SK-N-SH (cell line): ENCODE measurements around the gene NCKAP5. TPM values are rescaled to one million over a fixed set of nuclear protein-coding genes. Genes with fewer than 3 reads are reported as not detected.

Source experiments
- CTCF ChIA-PET: fragments of 300-600, 350-600 bp; formaldehyde crosslinking; extraction: SDS; loops from one replicate; lab custom pipeline; 2021; lab: Yijun Ruan, JAX
- POLR2A ChIA-PET: fragments of 350-600 bp; sonication (Branson Sonifier 250); formaldehyde crosslinking; extraction: SDS; loops from one replicate; lab custom pipeline; 2020; ENCODE audit warnings: antibody characterized with exemption, inconsistent platforms; lab: Yijun Ruan, JAX
- DNase-seq: peaks from one replicate; pipeline ENCODE4 v3.0.0; 2012
- H2AFZ ChIP-seq: fragments of 200-600 bp; sonication (generic); 2 replicates; pipeline ENCODE4 v1.8.1; 2016; ENCODE audit warnings: antibody characterized with exemption, mild to moderate bottlenecking, low read depth
- H3F3A ChIP-seq: fragments of 200-600 bp; sonication (generic); replicated peaks from 2 replicates; pipeline ENCODE3; 2016; ENCODE audit warnings: antibody characterized with exemption, mild to moderate bottlenecking; ENCODE audit not compliant: insufficient read depth
- H3K27ac ChIP-seq, 2 experiments: fragments of 200-500 bp in 1 of 2; fragments of 200-600 bp in 1 of 2; sonication (Bioruptor generic) in 1 of 2; sonication (generic), shearing (Covaris generic) in 1 of 2; 2 replicates each; pipeline versions ENCODE4 v1.5.1 to v1.6.1; 2014 to 2016; ENCODE audit warnings: low read depth in 2 of 2, inconsistent platforms in 1 of 2, low read length in 1 of 2, mild to moderate bottlenecking in 1 of 2, mixed read lengths in 1 of 2
- H3K27me3 ChIP-seq: fragments of 200-600 bp; sonication (generic), shearing (Covaris generic); 2 replicates; pipeline ENCODE4 v1.6.1; 2016; ENCODE audit warnings: mixed run types; ENCODE audit not compliant: insufficient read depth
- H3K36me3 ChIP-seq, 2 experiments: fragments of 200-500 bp in 1 of 2; fragments of 200-600 bp in 1 of 2; sonication (Bioruptor generic) in 1 of 2; sonication (generic) in 1 of 2; replicated peaks in 1 of 2; 2 replicates each; pipeline versions ENCODE3 to v1.5.1; 2014 to 2016; ENCODE audit warnings: low read length in 1 of 2, mild to moderate bottlenecking in 1 of 2; ENCODE audit not compliant: insufficient read depth in 2 of 2, control insufficient read depth in 1 of 2
- H3K4me1 ChIP-seq, 2 experiments: fragments of 200-500 bp in 1 of 2; fragments of 200-600 bp in 1 of 2; sonication (Bioruptor generic) in 1 of 2; sonication (generic), shearing (Covaris generic) in 1 of 2; 2 replicates each; pipeline versions ENCODE4 v1.5.1 to v1.6.1; 2014 to 2016; ENCODE audit warnings: low read depth in 1 of 2, low read length in 1 of 2, mixed run types in 1 of 2; ENCODE audit not compliant: insufficient read depth in 2 of 2, control insufficient read depth in 1 of 2
- H3K4me2 ChIP-seq: fragments of 200-600 bp; sonication (generic), shearing (Covaris generic); 2 replicates; pipeline ENCODE4 v1.6.1; 2017; ENCODE audit warnings: mixed run types
- H3K4me3 ChIP-seq, 2 experiments: fragments of 200-500 bp in 1 of 2; fragments of 200-600 bp in 1 of 2; sonication (Bioruptor generic) in 1 of 2; sonication (generic), shearing (Covaris generic) in 1 of 2; 2 replicates each; pipeline versions ENCODE4 v1.5.1 to v1.8.1; 2014 to 2016; ENCODE audit warnings: low read depth in 2 of 2, inconsistent platforms in 1 of 2, low read length in 1 of 2, mild to moderate bottlenecking in 1 of 2, mixed read lengths in 1 of 2, moderate library complexity in 1 of 2
- H3K79me2 ChIP-seq: fragments of 200-600 bp; sonication (generic); 2 replicates; pipeline ENCODE4 v1.8.1; 2017; ENCODE audit warnings: mild to moderate bottlenecking; ENCODE audit not compliant: insufficient read depth
- H3K9ac ChIP-seq: fragments of 200-600 bp; sonication (generic); 2 replicates; pipeline ENCODE4 v1.6.1; 2017; ENCODE audit warnings: mixed run types
- H3K9me2 ChIP-seq: fragments of 200-600 bp; sonication (generic); 2 replicates; pipeline ENCODE4 v1.6.1; 2017; ENCODE audit warnings: mixed run types
- H3K9me3 ChIP-seq: fragments of 200-600 bp; sonication (generic); 2 replicates; pipeline ENCODE4 v1.6.1; 2017; ENCODE audit warnings: mixed run types, mild to moderate bottlenecking, moderate library complexity
- H4K20me1 ChIP-seq: fragments of 200-600 bp; sonication (generic); 2 replicates; pipeline ENCODE4 v1.6.1; 2017; ENCODE audit warnings: mild to moderate bottlenecking, mixed run types; ENCODE audit not compliant: insufficient read depth
- CHD2 ChIP-seq: fragments of 150-350 bp; IDR thresholded peaks from 2 replicates; pipeline ENCODE4 v1.6.1; 2018; ENCODE audit warnings: low read length; ENCODE audit not compliant: partially characterized antibody
- ELF1 ChIP-seq: IDR thresholded peaks from 2 replicates; pipeline ENCODE4 v1.4.0; 2012
- EZH2phosphoT487 ChIP-seq: fragments of 200-600 bp; sonication (generic); IDR thresholded peaks from 2 replicates; pipeline ENCODE4 v1.6.1; 2017; ENCODE audit warnings: low read depth, mixed run types, mild to moderate bottlenecking, antibody characterized with exemption, moderate library complexity, borderline replicate concordance
- FOXM1 ChIP-seq: IDR thresholded peaks from 2 replicates; pipeline ENCODE4 v1.4.0; 2012; ENCODE audit warnings: low read depth, mild to moderate bottlenecking
- GABPA ChIP-seq: IDR thresholded peaks from 2 replicates; pipeline ENCODE4 v1.4.0; 2012; ENCODE audit warnings: low read depth, mild to moderate bottlenecking
- GATA2 ChIP-seq: sonication (generic); formaldehyde crosslinking; IDR thresholded peaks from 2 replicates; pipeline ENCODE4 v1.5.0; 2020; ENCODE audit warnings: mild to moderate bottlenecking, missing genetic modification reagents
- MEF2A ChIP-seq: IDR thresholded peaks from 2 replicates; pipeline ENCODE4 v1.4.0; 2012; ENCODE audit warnings: low read depth, borderline replicate concordance
- NRF1 ChIP-seq: IDR thresholded peaks from 2 replicates; pipeline ENCODE4 v1.6.1; 2012; ENCODE audit warnings: low read depth, mild to moderate bottlenecking, low read length
- RXRA ChIP-seq: IDR thresholded peaks from 2 replicates; pipeline ENCODE4 v1.4.0; 2012; ENCODE audit warnings: low read depth, mild to moderate bottlenecking, borderline replicate concordance
- SIN3A ChIP-seq: IDR thresholded peaks from 2 replicates; pipeline ENCODE4 v1.6.1; 2012; ENCODE audit warnings: low read depth, mild to moderate bottlenecking, low read length, moderate library complexity, borderline replicate concordance
- USF1 ChIP-seq: IDR thresholded peaks from 2 replicates; pipeline ENCODE4 v1.4.0; 2012; ENCODE audit warnings: low read depth, borderline replicate concordance
- USF2 ChIP-seq: fragments of 150-350 bp; IDR thresholded peaks from 2 replicates; pipeline ENCODE4 v1.6.1; 2017; ENCODE audit warnings: antibody characterized with exemption, low read length, low read depth, borderline replicate concordance
- YY1 ChIP-seq: IDR thresholded peaks from 2 replicates; pipeline ENCODE4 v1.4.0; 2012; ENCODE audit warnings: low read depth, mild to moderate bottlenecking
- WGBS: methylation state at CpG from one replicate; pipeline ENCODE4 v1.1.6; 2017; ENCODE audit warnings: low lambda C conversion rate; 5-methylcytosine and 5-hydroxymethylcytosine counted together
- polyA plus RNA-seq, 3 experiments: library from polyadenylated mRNA; depleted of rRNA; stranded (reverse); fragments of >200 nt; gene quantifications; 2 replicates each; pipeline ENCODE4 v1.2.3, GENCODE V29; 2012
- TF ChIP-seq, protein P1 (sequence below): fragments of 200-600 bp; sonication (generic); IDR thresholded peaks from 2 replicates; pipeline ENCODE4 v1.6.1; 2017; ENCODE audit warnings: antibody characterized with exemption, mild to moderate bottlenecking, moderate library complexity
- TF ChIP-seq, protein P2 (sequence below): fragments of 150-350 bp; IDR thresholded peaks from 2 replicates; pipeline ENCODE4 v1.6.1; 2016; ENCODE audit warnings: mild to moderate bottlenecking, low read depth, low read length

Gene NCKAP5
- polyA plus RNA-seq, 1 of the 3 experiments (the other 2 are of a cell fraction) = 0.02 TPM

DNA sequence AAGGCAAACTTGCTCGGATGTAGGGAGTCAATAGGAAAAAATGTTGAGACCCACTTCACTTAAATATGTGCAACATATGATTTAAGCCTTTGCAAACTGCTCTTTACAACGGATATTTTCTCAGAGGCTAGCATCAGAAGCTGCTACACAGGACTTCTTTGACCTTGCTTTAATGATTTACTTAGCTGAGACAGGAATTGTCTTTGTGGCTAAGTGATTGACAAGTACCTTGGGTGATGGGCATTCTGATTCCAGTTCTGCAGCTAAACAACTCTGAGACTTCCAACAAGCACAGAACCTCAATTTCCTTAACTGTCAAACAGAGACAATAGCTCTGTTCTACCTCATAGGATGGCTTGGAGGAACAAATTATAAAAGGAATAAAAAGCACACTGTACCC is 150.2 kb downstream of the NCKAP5 start:
- Histone ChIP-seq H3K9ac (no peak overlapping the region), H3K4me2 (no peak overlapping the region), H3K4me3 (no peak overlapping the region), H3F3A (no peaks in the 10 kb centered on the region), H3K9me2 (no peaks in the 10 kb centered on the region), H3K27ac (no peak overlapping the region), H4K20me1 (no peaks in the 10 kb centered on the region), H3K9me3 (no peaks in the 10 kb centered on the region), H3K27me3 (no peaks in the 10 kb centered on the region), H3K4me1 (peaks cover 0 to 3% of the 10 kb centered on the region in 2 experiments; a peak in 2 of 4 replicates)
- ChIA-PET POLR2A (no interaction called here), CTCF (interaction anchor here (1.1 kb wide), 1 partner anchor 362 kb away, joined by 4 read pairs; no protein-coding TSS in a partner anchor)
- no peak for DNase-seq
- WGBS = 37% methylated on average over 2 of the region's 2 CpGs
- TF ChIP-seq YY1 (no peak), CHD2 (no peak), USF2 (no peak), GABPA (no peak), USF1 (no peak), NRF1 (no peak)
- TF ChIP-seq, all 33 proteins: peak for 0
- Histone ChIP-seq H3K36me3 (no peaks in the 10 kb centered on the region), H3K79me2 (no peaks in the 10 kb centered on the region), H2AFZ (no peak overlapping the region)

GRCh38 chr2:133417415-133417814 is 150.8 kb downstream of the NCKAP5 start:
- Histone ChIP-seq H2AFZ (no peak overlapping the region), H3K4me3 (no peak overlapping the region), H3K27me3 (no peaks in the 10 kb centered on the region)
- TF ChIP-seq ELF1 (no peak), MEF2A (no peak), USF2 (no peak), RXRA (no peak), GATA2 (no peak), NRF1 (no peak), SIN3A (no peak), EZH2phosphoT487 (no peak), FOXM1 (no peak)
- TF ChIP-seq, protein P1, sequence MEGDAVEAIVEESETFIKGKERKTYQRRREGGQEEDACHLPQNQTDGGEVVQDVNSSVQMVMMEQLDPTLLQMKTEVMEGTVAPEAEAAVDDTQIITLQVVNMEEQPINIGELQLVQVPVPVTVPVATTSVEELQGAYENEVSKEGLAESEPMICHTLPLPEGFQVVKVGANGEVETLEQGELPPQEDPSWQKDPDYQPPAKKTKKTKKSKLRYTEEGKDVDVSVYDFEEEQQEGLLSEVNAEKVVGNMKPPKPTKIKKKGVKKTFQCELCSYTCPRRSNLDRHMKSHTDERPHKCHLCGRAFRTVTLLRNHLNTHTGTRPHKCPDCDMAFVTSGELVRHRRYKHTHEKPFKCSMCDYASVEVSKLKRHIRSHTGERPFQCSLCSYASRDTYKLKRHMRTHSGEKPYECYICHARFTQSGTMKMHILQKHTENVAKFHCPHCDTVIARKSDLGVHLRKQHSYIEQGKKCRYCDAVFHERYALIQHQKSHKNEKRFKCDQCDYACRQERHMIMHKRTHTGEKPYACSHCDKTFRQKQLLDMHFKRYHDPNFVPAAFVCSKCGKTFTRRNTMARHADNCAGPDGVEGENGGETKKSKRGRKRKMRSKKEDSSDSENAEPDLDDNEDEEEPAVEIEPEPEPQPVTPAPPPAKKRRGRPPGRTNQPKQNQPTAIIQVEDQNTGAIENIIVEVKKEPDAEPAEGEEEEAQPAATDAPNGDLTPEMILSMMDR = no peak
- TF ChIP-seq, protein P2, sequence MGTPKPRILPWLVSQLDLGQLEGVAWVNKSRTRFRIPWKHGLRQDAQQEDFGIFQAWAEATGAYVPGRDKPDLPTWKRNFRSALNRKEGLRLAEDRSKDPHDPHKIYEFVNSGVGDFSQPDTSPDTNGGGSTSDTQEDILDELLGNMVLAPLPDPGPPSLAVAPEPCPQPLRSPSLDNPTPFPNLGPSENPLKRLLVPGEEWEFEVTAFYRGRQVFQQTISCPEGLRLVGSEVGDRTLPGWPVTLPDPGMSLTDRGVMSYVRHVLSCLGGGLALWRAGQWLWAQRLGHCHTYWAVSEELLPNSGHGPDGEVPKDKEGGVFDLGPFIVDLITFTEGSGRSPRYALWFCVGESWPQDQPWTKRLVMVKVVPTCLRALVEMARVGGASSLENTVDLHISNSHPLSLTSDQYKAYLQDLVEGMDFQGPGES = no peak
- TF ChIP-seq, all 33 proteins: peak for 0
- Histone ChIP-seq H3K27ac (no peak overlapping the region), H3K4me1 (peaks cover 0 to 3% of the 10 kb centered on the region in 2 experiments; a peak in 2 of 4 replicates), H3K79me2 (no peaks in the 10 kb centered on the region), H4K20me1 (no peaks in the 10 kb centered on the region), H3K9ac (no peak overlapping the region), H3K4me2 (no peak overlapping the region), H3K36me3 (no peaks in the 10 kb centered on the region), H3K9me3 (no peaks in the 10 kb centered on the region), H3F3A (no peaks in the 10 kb centered on the region), H3K9me2 (no peaks in the 10 kb centered on the region)
- ChIA-PET CTCF (interaction anchor here (1.1 kb wide), 1 partner anchor 363 kb away, joined by 4 read pairs; no protein-coding TSS in a partner anchor), POLR2A (no interaction called here)
- 38% methylated on average over 4 of the region's 4 CpGs for WGBS
- DNase-seq = no peak
